Measurements from ENCODE around the gene RTCA.

DNA sequence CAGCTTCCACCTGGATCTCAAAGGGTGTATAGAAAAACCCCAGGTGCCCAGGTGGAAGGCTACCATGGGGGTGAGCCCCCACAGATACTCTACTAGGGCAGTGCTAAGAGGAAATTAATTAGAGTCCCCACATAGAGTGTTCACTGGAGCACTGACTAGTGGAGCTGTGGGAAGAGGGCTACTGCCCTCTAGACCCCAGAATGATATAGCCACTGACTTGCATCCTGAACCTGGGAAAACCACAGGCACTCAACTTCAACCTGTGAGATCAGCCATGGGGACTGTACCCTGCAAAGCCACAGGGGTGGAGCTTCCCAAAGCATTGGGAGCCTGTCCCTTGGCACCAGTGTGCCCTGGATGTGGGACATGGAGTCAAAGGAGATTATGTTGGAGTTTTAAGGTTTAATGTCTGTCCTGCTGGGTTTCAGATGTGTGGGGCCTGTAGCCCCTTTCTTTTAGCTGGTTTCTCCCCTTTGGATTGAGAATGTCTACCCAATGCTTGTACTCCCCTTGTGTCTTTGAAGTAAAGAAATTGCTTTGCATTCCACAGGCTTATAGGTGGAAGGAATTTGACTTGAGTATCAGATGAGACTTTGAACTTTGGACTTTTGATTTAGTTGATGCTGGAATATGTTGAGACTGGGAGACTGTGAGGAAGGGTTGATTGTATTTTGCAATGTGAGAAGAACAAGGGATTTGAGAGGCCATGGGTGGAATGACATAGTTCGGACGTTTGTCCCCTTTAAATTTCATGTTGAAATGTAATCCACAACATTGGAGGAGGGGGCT is 54.5 kb downstream of the RTCA start:
- TF ChIP-seq, protein P1, sequence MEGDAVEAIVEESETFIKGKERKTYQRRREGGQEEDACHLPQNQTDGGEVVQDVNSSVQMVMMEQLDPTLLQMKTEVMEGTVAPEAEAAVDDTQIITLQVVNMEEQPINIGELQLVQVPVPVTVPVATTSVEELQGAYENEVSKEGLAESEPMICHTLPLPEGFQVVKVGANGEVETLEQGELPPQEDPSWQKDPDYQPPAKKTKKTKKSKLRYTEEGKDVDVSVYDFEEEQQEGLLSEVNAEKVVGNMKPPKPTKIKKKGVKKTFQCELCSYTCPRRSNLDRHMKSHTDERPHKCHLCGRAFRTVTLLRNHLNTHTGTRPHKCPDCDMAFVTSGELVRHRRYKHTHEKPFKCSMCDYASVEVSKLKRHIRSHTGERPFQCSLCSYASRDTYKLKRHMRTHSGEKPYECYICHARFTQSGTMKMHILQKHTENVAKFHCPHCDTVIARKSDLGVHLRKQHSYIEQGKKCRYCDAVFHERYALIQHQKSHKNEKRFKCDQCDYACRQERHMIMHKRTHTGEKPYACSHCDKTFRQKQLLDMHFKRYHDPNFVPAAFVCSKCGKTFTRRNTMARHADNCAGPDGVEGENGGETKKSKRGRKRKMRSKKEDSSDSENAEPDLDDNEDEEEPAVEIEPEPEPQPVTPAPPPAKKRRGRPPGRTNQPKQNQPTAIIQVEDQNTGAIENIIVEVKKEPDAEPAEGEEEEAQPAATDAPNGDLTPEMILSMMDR (IDR thresholded peaks at IDR 0.05): no peak
- TF ChIP-seq POLR2A (IDR thresholded peaks at IDR 0.05): no peak
